ENCODE results near the gene EZR. TPM values are rescaled to one million over a fixed set of nuclear protein-coding genes. Genes with fewer than 3 reads are reported as not detected.

EZR gene
- total RNA-seq, 4 donors from 2014 or later = 27.4 to 94.0 (median 59.3) TPM

DNA sequence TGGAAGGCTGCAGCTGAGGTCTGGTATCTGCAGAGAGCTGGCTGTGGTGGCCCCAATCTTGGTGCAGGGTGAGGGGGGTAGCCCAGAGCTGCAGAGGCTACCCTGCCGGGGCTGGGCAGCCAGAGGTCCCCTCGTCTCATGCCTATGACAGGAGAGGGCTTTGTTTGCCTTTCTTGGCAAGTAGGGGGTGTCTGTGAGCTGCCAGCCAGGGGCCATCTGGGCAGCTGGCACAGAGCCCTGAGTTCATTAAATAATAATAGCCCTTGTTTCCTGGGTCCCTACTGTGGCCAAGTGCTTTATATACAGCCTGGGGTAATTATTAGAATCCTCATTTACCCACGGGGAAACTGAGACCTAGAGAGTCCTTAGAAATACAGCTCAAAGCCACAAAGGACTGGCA lies 66.6 kb downstream of the EZR start:
- Histone ChIP-seq H3K27ac (no peak overlapping the region), H3K4me1 (no peaks in the 10 kb centered on the region), H3K36me3 (no peaks in the 10 kb centered on the region), H3K27me3 (no peaks in the 10 kb centered on the region), H3K9me3 (no peaks in the 10 kb centered on the region), H3K4me3 (no peak overlapping the region)
- DNase-seq = no peak
- intact Hi-C loops (cut with DNase I; ENCODE audit: low total_unique reads) = no loop called here
- TF ChIP-seq POLR2A (IDR thresholded peaks at IDR 0.05) = no peak
- TF ChIP-seq CTCF (IDR thresholded peaks at IDR 0.05) = no peak

DNA sequence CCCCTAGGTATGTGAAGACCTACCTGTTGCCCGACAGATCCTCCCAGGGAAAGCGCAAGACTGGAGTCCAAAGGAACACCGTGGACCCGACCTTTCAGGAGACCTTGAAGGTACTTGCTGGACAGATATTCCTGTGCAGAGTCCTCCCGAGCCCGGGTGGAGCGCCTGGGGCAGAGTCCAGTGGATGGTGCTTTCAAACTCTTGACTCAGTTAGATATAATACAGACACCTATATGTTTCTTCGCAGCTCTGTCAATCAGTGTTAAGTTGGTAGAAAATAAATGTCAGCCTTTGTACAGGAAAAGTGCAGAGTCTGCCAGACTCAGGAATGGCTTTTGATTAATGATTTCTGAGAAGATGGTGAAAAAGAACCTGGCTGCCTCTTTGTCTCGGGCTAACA lies 67.2 kb downstream of the EZR start:
- Histone ChIP-seq H3K4me3 (no peak overlapping the region), H3K9me3 (no peaks in the 10 kb centered on the region), H3K27me3 (no peaks in the 10 kb centered on the region), H3K36me3 (no peaks in the 10 kb centered on the region), H3K4me1 (no peaks in the 10 kb centered on the region), H3K27ac (no peak overlapping the region)
- no peak for DNase-seq
- TF ChIP-seq POLR2A (IDR thresholded peaks at IDR 0.05) (no peak), CTCF (IDR thresholded peaks at IDR 0.05) (no peak)
- intact Hi-C loops (cut with DNase I; ENCODE audit: low total_unique reads) = no loop called here

DNA sequence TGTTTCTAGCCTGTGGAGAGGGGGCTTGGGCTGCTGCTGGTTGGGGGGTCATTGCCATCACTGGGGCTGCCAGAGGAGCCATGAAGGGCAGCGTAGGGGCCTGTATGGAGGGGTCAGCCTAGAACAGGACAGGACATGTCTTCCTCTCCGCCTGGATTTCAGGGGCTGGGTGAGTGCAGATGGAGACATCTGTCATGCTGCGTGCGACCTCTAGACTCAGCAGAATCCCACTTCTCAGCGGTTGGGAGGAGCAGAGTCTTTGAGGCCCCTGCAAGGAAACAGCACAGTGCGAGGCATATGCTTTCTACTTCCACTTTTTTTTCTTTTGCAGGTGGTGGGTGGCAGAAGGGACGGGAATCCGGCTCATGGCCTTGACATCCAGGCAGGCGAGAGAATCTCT lies 67.9 kb downstream of the EZR start:
- H3K4me1 ChIP-seq = no peaks in the 10 kb centered on the region
- no peak overlapping the region for H3K27ac ChIP-seq
- TF ChIP-seq CTCF (IDR thresholded peaks at IDR 0.05) = no peak
- TF ChIP-seq POLR2A (IDR thresholded peaks at IDR 0.05) = no peak
- H3K4me3 ChIP-seq = no peak overlapping the region
- H3K36me3 ChIP-seq = no peaks in the 10 kb centered on the region
- intact Hi-C loops (cut with DNase I; ENCODE audit: low total_unique reads) = no loop called here
- no peak for DNase-seq
- no peaks in the 10 kb centered on the region for H3K9me3 ChIP-seq
- no peaks in the 10 kb centered on the region for H3K27me3 ChIP-seq

- H3K27me3 ChIP-seq = no peaks in the 10 kb centered on the region
- intact Hi-C loops (cut with DNase I; ENCODE audit: low total_unique reads) = no loop called here
- DNase-seq = no peak
- H3K4me1 ChIP-seq = no peaks in the 10 kb centered on the region
- H3K36me3 ChIP-seq = no peaks in the 10 kb centered on the region
- H3K4me3 ChIP-seq = no peak overlapping the region
- TF ChIP-seq CTCF (IDR thresholded peaks at IDR 0.05) (no peak), POLR2A (IDR thresholded peaks at IDR 0.05) (no peak)
- no peak overlapping the region for H3K27ac ChIP-seq
- H3K9me3 ChIP-seq = no peaks in the 10 kb centered on the region
These were observed 74.2 kb downstream of the EZR start for GRCh38 chr6:158744986-158745430.

DNA sequence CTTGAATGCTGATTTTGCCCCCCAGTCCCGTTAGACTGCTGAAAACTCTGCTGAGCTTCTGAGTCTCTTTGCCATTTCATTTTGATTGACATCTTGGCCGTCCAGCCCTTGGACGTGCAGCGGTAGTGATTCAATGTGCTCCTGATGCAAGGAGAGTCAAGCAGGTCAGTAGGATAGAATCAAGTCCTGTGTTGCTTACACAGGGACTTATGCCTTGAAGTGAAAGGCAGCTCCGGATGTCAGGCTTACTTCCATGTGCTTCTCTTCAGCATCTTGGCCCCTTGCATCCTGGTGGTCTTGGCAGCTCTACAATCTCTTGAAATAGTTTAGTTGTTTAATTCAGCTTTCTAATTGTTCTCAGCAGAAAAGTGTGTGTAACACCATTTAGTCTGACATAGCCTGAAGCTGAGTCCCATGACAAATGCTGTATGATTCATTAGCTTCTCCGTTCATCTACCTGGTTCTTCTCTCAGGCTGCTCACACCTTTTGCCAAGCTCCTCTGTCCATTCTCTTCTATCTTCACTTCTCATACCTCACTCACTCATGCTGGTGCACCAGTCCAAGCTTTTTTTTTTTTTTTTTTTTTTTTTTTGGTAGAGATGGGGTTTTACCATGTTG lies 76.0 kb downstream of the EZR start:
- H3K9me3 ChIP-seq = no peaks in the 10 kb centered on the region
- no peaks in the 10 kb centered on the region for H3K4me1 ChIP-seq
- no peak overlapping the region for H3K4me3 ChIP-seq
- H3K27me3 ChIP-seq = no peaks in the 10 kb centered on the region
- H3K27ac ChIP-seq = no peak overlapping the region
- no peak for DNase-seq
- TF ChIP-seq CTCF (IDR thresholded peaks at IDR 0.05) (no peak), POLR2A (IDR thresholded peaks at IDR 0.05) (no peak)
- intact Hi-C loops (cut with DNase I; ENCODE audit: low total_unique reads) = no loop called here
- H3K36me3 ChIP-seq = no peaks in the 10 kb centered on the region
